DMS153 (cell line): ENCODE measurements around the gene SLC22A23.
A peak's percentile ranks its signal among the peaks of the same experiment; 100 is the strongest.

Source experiments
- DNase-seq: peaks from one replicate; lab custom pipeline; 2025; lab: John Stamatoyannopoulos, UW

Gene SLC22A23

GRCh38 chr6:3456898-3457709 is at the start of gene SLC22A23:
Gene SLC22A23 (minus strand): TSS chr6:3457050. CDS start chr6:3456559, 491 bp downstream.
- DNase-seq, result peak; percentile 53

DNA sequence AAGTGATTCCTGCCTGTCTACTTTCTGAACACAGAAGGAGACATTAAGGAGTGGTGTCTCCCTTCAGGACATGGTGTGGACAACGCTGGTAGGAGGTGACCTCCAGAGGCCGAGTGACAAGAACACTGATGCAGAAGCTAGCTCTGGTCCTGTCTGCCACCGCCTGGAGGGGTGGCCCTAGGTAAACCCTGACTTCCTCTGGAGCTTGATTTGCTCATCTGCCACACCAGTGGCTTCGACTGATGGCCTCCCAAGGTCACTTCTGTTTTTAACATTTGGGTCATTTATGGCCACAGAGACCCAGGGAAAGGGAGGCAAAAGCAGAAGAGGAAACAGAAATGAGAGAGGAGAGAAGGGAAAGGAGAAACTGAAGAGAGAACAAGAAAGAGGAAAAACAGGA is 49.4 kb upstream of the SLC22A23 start:
- DNase-seq, result no peak

DNA sequence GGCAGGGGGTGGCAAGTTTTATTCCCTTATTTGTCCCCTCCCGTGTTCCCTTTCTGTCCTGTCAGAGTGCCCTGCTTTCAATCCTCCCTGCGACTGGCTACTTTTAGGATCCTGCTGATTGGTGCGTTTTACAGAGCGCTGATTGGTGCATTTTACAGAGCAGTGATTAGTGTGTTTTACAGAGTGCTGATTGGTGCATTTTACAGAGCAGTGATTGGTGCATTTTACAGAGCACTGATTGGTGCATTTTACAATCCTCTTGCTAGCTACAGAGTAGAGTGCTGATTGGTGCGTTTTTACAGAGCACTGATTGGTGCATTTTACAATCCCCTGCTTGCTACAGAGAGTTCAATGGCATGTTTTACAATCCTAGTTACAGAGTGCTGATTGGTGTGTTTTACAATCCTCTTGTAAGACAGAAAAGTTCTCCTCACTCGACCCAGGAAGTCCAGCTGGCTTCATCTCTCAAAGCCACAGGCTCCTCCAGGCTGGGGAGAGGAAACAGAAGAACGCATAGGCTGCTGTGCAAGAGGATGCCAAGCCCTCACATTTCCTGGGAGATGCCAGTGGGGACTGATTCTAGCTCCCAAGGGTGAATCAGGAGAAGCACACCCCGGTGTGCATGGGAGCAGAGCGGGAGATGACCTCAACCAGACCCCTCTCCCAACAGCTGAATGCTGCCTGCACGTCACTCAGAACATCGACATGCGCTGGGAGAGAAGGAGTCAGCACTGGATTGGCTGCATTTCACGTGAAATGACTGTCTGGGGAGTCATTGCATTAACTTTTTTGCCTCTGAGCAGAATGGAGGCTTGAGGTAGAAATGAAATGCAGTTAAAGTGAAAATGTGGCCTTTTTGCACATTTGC is 48.3 kb upstream of the SLC22A23 start:
- DNase-seq, result no peak

GRCh38 chr6:3504354-3504753 is 47.5 kb upstream of the SLC22A23 start:
- no peak for DNase-seq

DNA sequence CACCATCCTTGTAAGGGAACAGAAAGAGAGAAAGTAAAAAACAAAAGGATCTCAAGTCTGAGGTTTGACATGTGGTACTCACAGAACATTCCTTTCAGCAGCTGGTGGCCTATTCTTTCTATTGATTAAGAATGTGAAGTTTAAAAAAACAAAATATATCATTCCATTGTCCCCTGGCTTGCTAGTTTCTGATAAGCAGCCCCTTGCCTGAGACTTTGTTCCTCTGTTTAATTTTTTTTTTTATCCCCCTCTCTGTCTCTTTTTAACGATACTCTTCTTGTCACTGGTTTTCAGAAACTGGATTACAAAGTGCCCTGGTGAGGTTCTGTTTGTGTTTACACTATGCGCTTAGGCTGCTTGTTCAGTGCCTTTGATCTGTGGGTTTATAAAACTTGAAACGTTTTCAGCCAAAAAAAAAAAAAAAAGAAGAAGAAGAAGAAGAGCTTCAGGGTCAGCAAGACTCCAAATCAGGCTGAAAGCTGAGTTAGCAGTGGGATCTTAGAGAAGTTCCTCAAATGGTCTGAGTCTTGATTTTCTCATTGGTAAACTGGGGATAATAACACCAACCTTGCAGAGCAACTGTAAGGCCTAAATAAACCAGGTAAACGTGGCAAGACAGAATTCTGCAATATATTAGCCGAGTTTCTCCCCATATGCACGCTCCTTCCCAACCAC is 45.1 kb upstream of the SLC22A23 start:
- DNase-seq, result no peak

GRCh38 chr6:3500262-3501014 is 43.6 kb upstream of the SLC22A23 start:
- DNase-seq, result no peak

- DNase-seq, result no peak
These were observed 42.8 kb upstream of the SLC22A23 start for GRCh38 chr6:3499603-3500002.

DNA sequence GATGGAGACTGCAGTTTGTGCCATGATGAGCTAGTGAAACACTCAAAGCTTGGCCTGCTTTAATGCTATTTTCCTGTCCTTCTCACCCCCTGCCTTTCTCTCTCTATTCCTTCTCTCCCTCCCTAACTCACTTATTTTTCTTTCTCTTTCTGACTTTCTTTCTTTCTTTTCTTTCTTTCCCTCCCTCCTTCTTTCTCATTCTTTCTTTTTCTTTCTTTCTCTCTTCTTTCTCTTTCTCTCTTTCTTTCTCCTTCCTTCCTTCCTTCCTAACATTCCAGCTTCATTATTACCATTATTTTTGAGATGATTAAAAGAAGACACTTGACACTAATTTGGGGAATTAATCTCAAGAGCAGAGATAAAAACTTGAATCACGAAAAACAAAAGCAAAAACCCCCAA is 39.5 kb upstream of the SLC22A23 start:
- no peak for DNase-seq

DNA sequence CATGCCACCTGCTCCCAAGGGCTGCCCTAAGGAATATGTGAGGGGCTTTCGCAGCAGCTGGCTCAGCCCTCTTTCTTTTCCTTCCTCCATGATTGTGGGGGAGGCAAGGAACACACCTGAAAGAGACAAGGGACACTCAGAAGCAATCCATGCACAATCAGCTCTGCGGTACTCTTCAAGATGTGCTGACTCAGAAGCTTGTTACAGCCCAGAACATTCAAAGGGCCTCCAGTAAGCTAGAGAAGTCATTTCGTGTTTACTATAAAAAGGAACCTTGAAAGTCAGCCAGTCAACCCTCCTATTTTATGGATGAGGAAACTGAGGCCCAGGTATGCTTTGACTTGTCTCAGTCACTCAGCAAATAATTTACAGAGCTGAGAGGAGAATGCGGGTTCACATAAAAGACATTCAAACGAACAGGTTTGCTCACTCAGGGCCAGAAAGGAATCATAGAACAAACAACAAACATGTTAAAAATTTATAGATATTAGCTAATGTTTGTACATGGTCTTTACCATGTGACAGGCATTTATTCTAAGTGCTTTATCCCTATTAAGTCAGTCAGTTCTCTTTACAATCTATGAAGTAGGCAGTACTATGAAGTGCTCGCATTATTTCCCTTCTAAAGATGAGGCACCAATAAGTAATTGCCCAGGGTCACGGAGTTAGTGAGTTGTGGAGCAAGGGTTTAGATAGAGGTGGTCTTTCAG is 37.7 kb upstream of the SLC22A23 start:
- DNase-seq, result no peak

DNA sequence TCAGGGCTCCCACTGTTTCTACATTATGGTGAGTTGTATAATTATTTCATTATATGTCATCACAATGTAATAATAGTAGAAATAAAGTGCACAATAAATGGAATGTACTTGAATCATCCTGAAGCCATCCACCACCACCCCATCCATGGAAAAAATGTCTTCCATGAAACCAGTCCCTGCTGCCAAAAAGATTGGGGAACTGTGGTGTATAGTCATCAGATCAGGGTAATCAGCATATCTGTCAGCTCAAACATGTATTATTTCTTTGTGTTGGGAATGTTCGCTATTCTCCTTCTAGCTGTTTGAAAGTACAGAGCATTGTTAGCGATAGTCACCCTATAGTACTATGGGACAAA is 33.8 kb upstream of the SLC22A23 start:
- no peak for DNase-seq

DNA sequence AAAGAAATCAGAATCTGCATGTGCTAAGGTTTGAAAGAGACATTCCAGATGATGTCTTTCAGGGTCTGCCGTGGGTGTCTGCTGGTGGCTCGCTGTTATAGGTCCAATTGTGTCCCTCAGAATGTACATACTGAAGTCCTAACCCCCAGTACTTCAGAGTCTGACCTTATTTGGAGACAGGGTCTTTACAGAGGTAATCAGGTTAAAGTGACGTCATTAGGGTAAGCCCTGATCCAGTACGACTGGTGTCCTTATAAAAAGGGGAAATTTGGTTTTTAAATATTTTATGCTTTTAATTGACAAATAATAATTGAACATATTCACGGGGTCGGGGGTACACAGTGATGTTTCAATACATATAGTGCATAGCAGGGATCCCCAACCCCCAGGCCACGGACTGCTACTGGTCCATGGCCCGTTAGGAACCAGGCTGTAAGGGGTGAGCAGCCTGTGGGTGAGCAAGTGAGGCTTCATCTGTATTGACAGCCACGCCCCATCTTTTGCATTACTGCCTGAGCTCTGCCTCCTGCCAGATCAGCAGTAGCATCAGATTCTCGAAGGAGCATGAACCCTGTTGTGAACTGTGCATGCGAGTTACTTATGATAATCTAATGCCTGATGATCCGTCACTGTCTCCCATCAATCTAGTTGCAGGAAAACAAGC is 33.2 kb upstream of the SLC22A23 start:
- DNase-seq, result no peak

- DNase-seq, result no peak
These were observed 32.3 kb upstream of the SLC22A23 start for GRCh38 chr6:3489027-3489757.

GRCh38 chr6:3484946-3485345 is 28.1 kb upstream of the SLC22A23 start:
- no peak for DNase-seq

DNA sequence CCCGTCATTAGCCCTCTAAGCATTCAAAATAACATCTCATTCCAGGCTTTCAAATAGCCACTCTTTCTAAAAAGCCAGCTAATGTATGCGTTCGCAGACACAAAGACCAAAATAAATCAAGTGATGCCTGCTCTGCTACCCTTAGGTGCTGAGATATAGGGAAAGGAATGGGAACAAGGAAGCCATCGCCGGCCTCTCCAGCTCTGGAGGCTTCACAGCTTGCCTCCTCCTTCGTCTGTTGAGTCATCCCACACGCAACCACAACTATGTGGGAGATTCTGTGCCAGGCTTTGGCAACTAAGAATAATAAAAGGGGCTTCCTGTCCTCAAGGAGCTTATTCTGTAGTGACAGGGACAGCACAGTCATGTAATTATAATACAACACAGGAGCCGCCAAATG is 27.3 kb upstream of the SLC22A23 start:
- no peak for DNase-seq

GRCh38 chr6:3483675-3484074 is 26.8 kb upstream of the SLC22A23 start:
- DNase-seq, result no peak

GRCh38 chr6:3482869-3483268 is 26.0 kb upstream of the SLC22A23 start:
- DNase-seq, result no peak

GRCh38 chr6:3481640-3482039 is 24.8 kb upstream of the SLC22A23 start:
- DNase-seq, result no peak

- no peak for DNase-seq
These were observed 23.2 kb upstream of the SLC22A23 start for GRCh38 chr6:3480009-3480408.

DNA sequence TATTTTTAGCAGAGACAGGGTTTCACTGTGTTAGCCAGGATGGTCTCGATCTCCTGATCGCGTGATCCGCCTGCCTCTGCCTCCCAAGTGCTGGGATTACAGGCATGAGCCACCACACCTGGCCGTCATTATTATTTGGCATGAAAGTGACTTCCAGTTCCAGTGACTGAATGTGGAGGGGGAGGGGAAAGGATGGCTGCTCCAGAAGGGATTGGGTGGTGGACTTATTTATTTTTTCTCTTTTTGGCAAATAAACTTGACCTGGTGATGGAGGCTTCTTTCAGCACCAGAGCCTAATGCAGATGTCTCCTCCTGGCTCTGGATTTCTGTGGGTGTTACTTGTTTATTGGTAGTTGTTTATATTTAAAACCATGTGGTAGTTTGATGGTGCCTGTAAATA is 16.9 kb upstream of the SLC22A23 start:
- no peak for DNase-seq

DNA sequence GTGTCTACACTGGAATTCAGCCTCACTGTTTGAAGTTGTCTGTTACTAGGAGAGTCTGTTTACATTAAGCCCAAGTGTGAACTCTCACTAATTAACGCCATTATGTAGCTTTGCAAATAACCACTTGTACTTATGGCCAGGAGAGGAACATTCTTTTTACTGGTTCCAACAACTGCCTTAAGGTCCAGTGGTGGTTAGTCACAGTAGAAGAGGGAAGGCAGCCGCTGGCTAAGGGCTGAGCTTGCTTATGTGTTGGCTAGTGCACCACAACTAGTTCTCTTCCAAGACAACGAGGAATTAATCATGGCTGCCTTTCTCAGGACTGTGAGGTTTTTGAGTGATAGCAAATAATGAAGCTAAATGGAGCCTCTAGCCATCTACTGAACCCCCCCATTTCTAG is 14.9 kb upstream of the SLC22A23 start:
- DNase-seq, result peak; percentile 42
